Measurements from ENCODE around the gene IL4I1. TPM values are rescaled to one million over a fixed set of nuclear protein-coding genes. Genes with fewer than 3 reads are reported as not detected.

Gene IL4I1
- total and polyA plus RNA-seq, 2 donors (not counting 1 experiment from before 2014, with no cell fraction given), result 0.48 to 3.1 TPM

GRCh38 chr19:49929611-49930482 lies 33.2 kb upstream of the IL4I1 start:
- CTCF ChIA-PET, result interaction anchor here (0.9 to 3.1 kb wide), 6 partner anchors 9 to 55 kb away, joined by 3 to 20 read pairs (median 6); partner anchors contain the start of genes AKT1S1 and TBC1D17
- peak; percentile 84 for ATAC-seq (ENCODE audit: low read depth)

More at GRCh38 chr19:49929611-49930482, 33.2 kb upstream of the IL4I1 start:
- Histone ChIP-seq H3K4me2 (replicated peaks; ENCODE audit: low read depth, low read length, poor library complexity, severe bottlenecking) (peak overlapping the region; percentile 94), H2AFZ (ENCODE audit: insufficient read depth, low read depth, low read length, poor library complexity, severe bottlenecking) (peak overlapping the region; percentile 90), H3K36me3 (replicated peaks in 1 of 2; ENCODE audit: control extremely low read depth in 1 of 2, control insufficient read depth in 1 of 2, extremely low read depth in 1 of 2, insufficient read depth in 2 of 2, low read length in 1 of 2) (peaks cover 1 to 17% of the 10 kb centered on the region in 2 experiments), H3K27me3 (replicated peaks in 1 of 4; ENCODE audit: control extremely low read depth in 1 of 4, control insufficient read depth in 3 of 4, insufficient read depth in 4 of 4, low read length in 3 of 4) (no peaks in the 10 kb centered on the region), H3K9ac (ENCODE audit: low read length) (peak overlapping the region; percentile 92), H3K79me2 (ENCODE audit: control insufficient read depth, insufficient read depth, low read length) (peaks cover 46% of the 10 kb centered on the region), H3K27ac (ENCODE audit: low read length in 2 of 2) (peak overlapping the region; percentile 80 to 97), H4K20me1 (ENCODE audit: control insufficient read depth, insufficient read depth, low read length, poor library complexity, severe bottlenecking) (peaks cover 33% of the 10 kb centered on the region), H3K4me3 (ENCODE audit: control extremely low read depth in 1 of 5, extremely low read depth in 1 of 5, insufficient read depth in 1 of 5, low read depth in 2 of 5, low read length in 4 of 5) (peak overlapping the region; percentile 70 to 98 (median 89)), H3K4me1 (ENCODE audit: control insufficient read depth in 2 of 2, insufficient read depth in 2 of 2, low read length in 2 of 2) (peaks cover 20 to 32% of the 10 kb centered on the region in 2 donors), H3K9me3 (ENCODE audit: control extremely low read depth in 1 of 3, control insufficient read depth in 2 of 3, insufficient read depth in 1 of 3, low read length in 2 of 3) (peaks cover 0 to 3% (median 0%) of the 10 kb centered on the region in 3 donors)
- H3K4me3 Mint-ChIP-seq, result peak overlapping the region; percentile 100
- H3K9me3 Mint-ChIP-seq (ENCODE audit: insufficient read depth), result no peaks in the 10 kb centered on the region
- DNase-seq, result peak; percentile 99
- TF ChIP-seq EZH2 (IDR thresholded peaks at IDR 0.05; ENCODE audit: borderline replicate concordance, insufficient read depth, low read depth, low read length, poor library complexity, severe bottlenecking), result no peak
- no peak for TF ChIP-seq CTCF (IDR thresholded peaks at IDR 0.05)
- 8% methylated on average over 42 of the region's 43 CpGs for WGBS (ENCODE audit: insufficient coverage)
- POLR2A ChIA-PET, result interaction anchor here (0.7 to 3.1 kb wide), 19 partner anchors 11 to 1621 kb away, joined by 3 to 28 read pairs (median 4); partner anchors contain the start of genes AKT1S1, FUZ, PNKP and SCAF1
- peaks cover 53% of the 10 kb centered on the region for H3K4me1 Mint-ChIP-seq
- intact Hi-C loops (cut with micrococcal nuclease), result loop anchor here (1.0 to 10.0 kb wide), 6 partner anchors 33 to 875 kb away; partner anchors contain the start of genes AKT1S1, TBC1D17 and VRK3
- H3K27me3 Mint-ChIP-seq, result no peaks in the 10 kb centered on the region
- H3K27ac Mint-ChIP-seq, result peak overlapping the region; percentile 98

Measured in B cell (primary cell).